ENCODE measurements around the gene MTHFD2L. TPM values are rescaled to one million over a fixed set of nuclear protein-coding genes. Genes with fewer than 3 reads are reported as not detected.
A peak's percentile ranks its signal among the peaks of the same experiment; 100 is the strongest.

The MTHFD2L gene
- total RNA-seq, 1 experiment from 2014 or later, result 15.2 TPM

GRCh38 chr4:74297539-74297938, 139.6 kb downstream of the MTHFD2L start:
- DNase-seq (ENCODE audit: low read depth), result no peak

DNA sequence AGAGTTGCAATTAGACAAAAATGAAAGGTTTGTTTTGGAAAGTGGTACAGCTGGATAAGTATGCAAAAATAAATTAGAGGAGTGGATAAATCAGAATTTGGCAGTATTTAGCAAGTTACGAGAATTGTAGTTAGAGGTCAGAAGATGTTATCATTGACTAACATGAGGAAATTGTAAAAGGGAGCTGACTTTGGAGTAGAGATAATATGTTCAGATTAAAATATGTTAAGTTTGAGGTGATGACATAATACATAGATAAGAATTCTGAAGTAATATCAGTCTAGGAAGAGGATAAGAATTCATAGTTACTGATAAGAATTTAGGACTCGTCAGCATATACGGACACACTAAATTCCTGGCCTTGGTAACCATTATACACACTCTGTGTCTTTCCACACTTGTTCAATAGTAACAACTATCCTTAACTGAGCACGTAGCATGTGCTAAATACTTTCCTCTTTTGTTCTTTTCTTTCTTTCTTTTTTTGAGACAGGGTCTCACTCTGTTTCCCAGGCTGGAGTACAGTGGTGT, 146.2 kb downstream of the MTHFD2L start:
- no peak for DNase-seq (ENCODE audit: low read depth)

- DNase-seq (ENCODE audit: low read depth), result no peak
These were observed 147.1 kb downstream of the MTHFD2L start for GRCh38 chr4:74305000-74305399.

GRCh38 chr4:74307170-74307569, 149.3 kb downstream of the MTHFD2L start:
- DNase-seq (ENCODE audit: low read depth), result no peak

DNA sequence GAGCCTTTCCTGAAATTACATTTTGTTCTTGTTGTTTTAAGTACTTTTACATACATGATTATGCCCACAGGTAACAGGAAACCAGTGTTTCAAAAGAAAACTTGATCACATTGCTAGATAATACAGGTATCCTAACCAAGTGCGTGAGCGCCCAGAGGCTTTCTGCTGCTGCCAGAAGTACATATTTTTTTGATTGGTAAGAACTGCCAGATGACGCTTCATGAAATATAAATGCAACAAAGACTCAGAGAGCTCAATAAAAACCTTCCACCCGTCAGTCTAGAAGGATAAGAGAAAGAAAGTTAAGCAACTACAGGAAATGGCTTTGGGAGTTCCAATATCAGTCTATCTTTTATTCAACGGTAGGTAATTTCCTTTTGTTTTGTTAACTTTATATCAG, 150.3 kb downstream of the MTHFD2L start, which contains the start of gene EPGN:
Gene EPGN (plus strand): TSS at position 256 of the 400 bp plus-strand sequence. CDS start 64 bp downstream, at position 320.
- no peak for DNase-seq (ENCODE audit: low read depth)

DNA sequence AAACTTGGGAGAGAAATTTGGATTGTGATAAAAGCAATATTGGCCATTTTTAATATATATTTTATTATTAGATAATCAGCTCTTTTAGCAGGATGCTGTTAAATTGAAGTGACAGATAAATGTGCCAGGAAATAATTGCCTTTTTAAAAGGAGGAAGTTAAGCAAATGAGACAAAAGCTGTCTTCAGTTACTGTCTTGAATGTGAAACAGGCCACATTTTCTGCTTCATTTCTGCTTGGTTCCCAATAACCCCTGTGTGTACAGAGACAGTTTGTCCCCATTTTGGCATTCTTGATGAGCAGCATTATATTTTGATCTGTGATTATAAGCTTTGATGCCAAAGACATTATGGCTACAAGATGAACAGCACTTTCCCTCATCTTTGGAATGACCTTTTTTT, 151.3 kb downstream of the MTHFD2L start:
- no peak for DNase-seq (ENCODE audit: low read depth)

DNA sequence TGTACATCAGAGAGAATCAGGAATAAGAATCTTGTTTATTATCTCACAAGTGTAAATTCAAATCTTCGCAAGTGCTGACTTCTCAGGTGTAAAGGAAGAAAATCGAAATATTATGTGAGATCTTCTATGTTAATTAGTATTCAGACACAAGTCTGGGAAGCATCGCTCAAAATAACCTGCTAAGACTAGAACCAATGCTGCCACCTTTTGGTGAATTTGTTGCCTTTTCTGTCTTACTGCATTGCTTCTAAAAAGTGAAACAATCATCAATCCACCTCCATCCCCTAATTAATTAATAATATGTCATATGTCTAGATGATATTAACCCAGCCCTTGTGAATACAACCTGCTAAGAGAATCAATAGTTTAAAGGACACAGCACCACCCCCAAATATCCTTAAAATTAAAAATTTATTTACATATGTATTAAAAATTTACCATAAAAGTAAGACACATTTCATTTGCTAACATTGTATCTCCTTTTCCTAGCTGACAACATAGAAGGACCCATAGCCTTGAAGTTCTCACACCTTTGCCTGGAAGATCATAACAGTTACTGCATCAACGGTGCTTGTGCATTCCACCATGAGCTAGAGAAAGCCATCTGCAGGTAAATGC, 153.9 kb downstream of the MTHFD2L start:
- DNase-seq (ENCODE audit: low read depth), result peak; percentile 51

GRCh38 chr4:74314329-74314728, 156.4 kb downstream of the MTHFD2L start:
- DNase-seq (ENCODE audit: low read depth), result no peak

DNA sequence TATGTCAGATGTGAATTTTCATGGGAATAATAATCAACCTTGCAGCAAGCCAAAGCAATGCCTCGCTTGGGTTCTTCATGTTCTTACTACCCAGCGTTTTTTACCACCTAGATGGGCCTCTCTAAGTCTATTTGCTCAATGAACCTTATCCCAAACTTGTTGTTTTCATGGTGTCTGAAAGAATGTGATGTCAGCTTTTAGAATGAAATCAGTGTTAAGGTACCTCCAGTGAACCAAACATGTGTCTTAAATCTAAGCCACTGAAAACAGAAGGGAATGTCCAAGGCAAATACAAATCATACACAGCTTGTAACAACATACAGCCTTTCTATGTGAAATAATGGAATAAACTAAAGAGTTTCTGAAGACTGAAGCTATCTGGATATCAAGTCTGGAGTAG, 157.0 kb downstream of the MTHFD2L start:
- DNase-seq (ENCODE audit: low read depth), result no peak

DNA sequence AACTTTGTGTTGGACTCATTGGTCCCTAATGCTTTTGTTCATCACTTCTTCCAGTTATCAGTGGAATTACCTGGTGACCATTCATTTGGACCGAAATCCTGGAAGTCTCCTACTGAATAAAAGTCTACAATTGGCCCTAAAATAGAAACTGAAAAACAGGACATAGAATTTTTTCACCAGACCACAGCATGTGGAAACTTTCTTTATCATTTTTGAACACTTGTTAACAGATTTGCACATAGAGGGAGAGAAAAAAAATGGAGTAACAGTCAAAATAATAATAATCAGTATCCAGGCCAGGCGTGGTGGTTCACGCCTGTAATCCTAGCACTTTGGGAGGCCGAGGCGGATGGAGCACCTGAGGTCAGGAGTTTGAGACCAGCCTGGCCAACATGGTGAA, 157.5 kb downstream of the MTHFD2L start:
- DNase-seq (ENCODE audit: low read depth), result no peak

DNA sequence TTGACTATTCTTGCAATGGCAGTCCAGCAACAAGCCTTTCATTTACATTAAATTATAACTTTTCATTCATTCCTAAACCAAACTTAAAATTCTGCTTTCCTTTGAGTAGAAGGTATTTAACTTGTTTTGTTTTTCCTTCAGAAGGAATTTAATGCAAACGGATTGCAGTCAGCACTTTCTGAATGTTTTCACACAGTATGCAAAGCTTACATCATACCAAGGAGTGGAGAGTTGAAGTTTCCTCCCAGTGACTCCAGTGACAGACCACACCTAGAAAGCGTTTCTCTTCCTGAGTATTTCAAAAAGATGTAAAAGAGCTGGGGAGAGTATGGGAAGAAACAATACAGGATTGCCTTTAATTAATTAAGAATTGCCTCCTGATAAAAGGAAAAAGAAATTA, 158.5 kb downstream of the MTHFD2L start:
- no peak for DNase-seq (ENCODE audit: low read depth)

DNA sequence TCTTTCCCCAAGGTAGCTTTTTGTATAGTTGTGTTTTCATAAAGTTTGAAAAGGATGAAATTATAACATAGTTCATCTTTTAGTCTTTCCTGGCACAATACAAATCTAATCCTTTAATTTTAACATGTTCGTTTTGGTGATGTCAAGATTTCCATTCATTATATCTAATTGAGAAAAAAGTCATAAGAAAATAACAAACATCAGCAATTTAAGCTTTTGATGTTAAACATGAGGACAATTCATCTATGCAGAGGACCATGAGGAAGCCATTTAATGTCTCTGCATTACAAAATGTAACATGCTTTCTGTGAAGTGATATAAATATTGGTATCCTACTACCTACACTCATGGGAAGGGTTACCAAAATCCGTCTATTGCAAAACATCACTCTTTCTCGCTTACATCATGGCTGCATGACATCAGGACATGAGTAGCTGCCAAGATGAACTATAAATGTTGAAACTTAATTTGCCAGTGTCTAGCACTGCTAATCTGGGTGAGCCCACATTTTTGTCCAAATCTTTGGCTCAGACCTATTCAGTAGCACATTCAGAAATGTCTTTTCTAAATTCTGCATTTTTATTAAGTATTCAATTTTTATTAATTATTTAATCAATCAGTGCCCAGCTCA, 159.8 kb downstream of the MTHFD2L start:
- DNase-seq (ENCODE audit: low read depth), result no peak

DNA sequence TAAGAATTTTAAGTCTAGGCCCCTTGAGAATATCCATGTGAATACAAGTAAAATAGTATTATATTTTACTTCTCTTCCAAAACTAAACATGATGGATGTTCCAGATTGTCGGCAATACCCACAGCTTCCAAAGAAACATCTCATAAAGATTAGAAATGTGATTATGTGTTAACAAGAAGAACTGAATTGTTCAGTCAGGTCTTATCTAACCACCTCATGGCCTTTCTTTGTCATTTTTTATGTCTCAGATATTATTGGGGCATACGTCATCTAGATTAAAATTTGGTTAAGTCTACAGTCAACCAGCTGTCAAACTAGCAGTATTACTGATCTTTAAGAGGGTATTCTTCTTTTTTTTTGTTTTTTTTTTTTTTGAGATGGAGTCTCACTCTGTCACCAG, 160.4 kb downstream of the MTHFD2L start:
- no peak for DNase-seq (ENCODE audit: low read depth)

GRCh38 chr4:74319470-74319869, 161.6 kb downstream of the MTHFD2L start:
- DNase-seq (ENCODE audit: low read depth), result no peak

- peak; percentile 83 for DNase-seq (ENCODE audit: low read depth)
These were observed 162.7 kb downstream of the MTHFD2L start for GRCh38 chr4:74320559-74321118.

DNA sequence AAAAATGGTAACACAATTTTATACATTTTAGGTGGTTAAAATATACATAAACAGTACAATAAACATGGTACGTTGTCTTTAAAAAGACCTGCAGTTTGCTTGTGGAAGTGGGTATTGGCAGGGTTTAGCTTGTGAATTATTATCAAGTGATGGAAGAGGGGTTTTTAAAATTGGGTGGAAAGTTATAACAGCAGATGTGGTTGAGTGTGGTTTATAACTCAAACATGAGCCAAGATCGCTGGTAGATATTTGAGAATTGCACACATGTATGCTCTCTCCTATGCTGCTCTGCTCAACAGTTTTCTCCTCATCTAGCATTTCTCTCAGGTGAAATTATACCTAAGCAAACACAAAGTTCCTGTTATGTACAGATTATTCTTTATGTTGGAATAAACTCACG, 164.4 kb downstream of the MTHFD2L start:
- no peak for DNase-seq (ENCODE audit: low read depth)

- no peak for DNase-seq (ENCODE audit: low read depth)
These were observed 165.7 kb downstream of the MTHFD2L start for GRCh38 chr4:74323663-74324062.

DNA sequence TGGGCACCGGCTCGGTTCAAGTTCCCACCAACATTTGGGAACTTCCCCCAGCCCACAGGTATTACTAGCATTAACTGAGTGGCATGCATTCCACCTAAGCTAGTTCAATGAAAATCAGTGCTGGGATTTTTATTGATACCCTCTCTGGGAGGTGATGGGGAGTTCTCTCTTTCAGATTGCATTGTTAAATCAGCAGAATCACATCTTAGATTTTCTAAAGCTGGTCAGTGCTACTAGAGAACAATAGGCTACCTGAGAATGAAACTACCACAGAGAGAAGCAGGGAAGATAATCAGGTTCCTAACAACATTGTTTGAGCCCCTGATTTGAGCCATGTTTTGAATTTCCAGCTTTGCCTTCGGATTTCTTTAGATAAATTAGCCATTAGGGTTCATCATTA, 166.3 kb downstream of the MTHFD2L start:
- DNase-seq (ENCODE audit: low read depth), result no peak

DNA sequence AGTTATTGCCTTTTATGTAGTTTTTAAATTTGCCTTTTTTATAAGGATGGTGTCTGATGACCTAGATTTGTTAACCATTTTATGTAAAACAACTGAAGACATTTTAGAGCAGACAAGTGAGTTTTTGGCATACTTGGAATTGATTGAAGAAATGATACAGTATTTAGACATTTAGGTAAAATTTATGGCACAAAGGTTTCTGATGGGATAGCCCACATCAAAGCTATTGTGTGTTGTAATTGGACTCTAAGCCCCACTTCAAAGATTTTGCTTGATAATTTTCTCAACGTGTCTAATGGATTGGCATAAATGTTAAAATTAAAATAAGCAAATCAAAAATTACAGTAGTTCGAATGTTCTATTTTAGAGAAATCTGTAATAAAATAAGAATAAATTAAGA, 168.0 kb downstream of the MTHFD2L start:
- no peak for DNase-seq (ENCODE audit: low read depth)

- DNase-seq (ENCODE audit: low read depth), result peak; percentile 36
These were observed 169.8 kb downstream of the MTHFD2L start for GRCh38 chr4:74327762-74328161.

DNA sequence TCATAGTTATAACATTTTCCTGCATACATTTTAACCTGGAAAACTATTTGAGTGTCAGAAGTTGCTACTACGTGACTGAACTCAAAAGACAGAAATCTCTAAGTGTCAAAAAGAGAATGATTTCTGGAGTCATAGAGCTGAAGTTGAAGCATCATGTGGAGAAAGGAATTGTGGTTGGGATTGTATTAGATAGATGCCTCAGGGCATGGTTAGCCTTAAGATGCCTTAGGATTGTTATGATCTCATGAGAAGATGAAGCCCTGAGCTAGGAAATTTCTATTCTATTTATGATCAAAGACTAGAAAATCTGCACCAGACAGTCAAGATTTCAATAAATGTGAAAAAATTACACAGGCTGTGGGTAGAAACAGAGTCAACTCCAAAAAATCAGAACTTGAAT, 170.6 kb downstream of the MTHFD2L start:
- DNase-seq (ENCODE audit: low read depth), result no peak

DNA sequence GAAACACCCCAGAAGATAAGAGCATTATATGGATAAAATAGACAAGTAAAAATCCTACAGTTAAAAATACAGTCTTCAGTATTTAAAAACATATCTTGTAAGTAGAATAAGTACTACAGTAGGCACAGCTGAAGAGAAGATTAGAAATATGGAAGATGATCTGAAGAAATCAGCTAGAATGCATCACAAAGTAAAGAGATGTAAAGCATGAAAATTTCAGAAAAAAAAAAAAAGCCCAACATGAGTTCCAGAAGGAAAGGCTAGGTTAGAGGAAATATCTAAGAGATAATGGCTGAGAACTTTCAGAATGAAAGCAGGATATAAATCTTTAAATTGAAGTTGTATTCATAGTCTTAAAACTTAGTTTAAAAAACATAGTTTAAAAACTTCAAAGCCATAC, 171.4 kb downstream of the MTHFD2L start:
- DNase-seq (ENCODE audit: low read depth), result no peak

DNA sequence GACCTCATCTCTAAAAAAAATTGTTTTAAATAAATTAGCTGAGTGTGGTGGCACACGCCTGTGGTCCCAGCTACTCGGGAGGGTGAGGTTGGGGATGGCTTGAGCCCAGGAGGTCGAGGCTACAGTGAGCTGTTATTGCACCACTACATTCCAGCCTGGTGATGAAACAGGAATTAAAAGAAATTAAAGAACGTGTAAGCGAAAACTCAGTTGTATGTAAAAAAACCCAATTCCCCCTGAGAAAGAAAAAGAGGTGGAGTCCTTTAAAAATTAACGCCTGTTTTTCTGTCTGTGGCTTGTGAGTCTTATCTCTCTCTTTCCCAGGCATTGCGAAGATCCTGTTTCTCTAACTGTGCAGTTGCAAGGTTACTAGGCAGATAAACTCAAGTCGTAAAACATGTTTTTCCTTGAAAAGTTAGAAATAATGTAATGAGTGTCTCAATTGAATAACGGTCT, 172.4 kb downstream of the MTHFD2L start:
- no peak for DNase-seq (ENCODE audit: low read depth)

Measured in HT1080 (cell line).